HG03175 (cell line): Measurements from ENCODE around the gene CECR2.
"Not testable (repeated sequence)": the region's sequence is repeated elsewhere in the genome, so short reads cannot be mapped to it uniquely, and the experiment has no call there.

Experiments used
- ATAC-seq: cut with Tn5 transposase; IDR thresholded peaks from one replicate; pipeline ENCODE4 v1.9.1; 2021; ENCODE audit warnings: mild to moderate bottlenecking, moderate library complexity; ENCODE audit not compliant: unreplicated experiment

CECR2 gene

DNA sequence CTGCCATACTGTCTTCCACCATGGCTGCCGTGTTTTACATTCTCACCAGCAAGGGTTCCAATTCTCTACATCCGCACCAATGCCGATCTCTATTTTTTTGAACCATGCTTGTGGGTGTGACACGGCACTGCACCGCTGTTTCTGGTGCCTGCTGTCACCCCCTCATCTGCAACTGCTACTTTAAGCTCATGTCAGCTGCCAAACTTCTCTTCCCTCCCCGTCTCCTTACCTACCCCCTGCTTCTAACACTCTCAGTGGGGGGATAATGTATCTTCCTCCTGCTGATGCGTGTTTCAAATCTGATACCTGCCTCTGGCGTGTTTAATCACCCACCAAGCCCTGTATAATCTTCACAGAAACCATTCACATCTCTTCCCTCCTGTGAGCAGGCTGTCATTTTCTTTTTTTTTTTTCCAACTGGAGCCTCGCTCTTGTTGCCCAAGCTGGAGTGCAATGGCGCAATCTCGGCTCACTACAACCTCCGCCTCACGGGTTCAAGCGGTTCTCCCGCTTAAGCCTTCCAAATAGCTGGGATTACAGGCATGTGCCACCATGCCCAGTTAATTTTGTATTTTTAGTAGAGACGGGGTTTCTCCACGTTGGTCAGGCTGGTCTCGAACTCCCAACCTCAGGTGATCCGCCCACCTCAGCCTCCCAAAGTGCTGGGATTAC lies 196.9 kb downstream of the CECR2 start:
- not testable (repeated sequence) for ATAC-seq

DNA sequence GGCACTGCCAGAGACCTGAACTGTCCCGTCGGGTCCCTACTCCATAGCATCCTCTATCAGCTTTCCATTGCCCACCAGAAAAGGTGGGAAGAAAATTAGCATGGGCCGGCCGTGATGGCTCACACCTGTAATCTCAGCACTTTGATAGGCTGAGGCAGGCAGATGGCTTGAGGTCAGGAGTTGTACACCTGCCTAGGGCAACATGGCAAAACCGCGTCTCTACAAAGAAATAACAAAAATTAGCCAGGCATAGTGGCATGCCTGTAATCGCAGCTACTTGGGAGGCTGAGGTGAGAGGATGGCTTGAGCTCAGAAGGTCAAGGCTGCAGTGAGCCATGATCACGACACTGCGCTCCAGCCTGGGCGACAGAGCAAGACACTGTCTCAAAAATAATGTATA lies 197.5 kb downstream of the CECR2 start:
- ATAC-seq: no peak

GRCh38 chr22:17569971-17570511 lies 200.8 kb downstream of the CECR2 start:
- no peak for ATAC-seq

DNA sequence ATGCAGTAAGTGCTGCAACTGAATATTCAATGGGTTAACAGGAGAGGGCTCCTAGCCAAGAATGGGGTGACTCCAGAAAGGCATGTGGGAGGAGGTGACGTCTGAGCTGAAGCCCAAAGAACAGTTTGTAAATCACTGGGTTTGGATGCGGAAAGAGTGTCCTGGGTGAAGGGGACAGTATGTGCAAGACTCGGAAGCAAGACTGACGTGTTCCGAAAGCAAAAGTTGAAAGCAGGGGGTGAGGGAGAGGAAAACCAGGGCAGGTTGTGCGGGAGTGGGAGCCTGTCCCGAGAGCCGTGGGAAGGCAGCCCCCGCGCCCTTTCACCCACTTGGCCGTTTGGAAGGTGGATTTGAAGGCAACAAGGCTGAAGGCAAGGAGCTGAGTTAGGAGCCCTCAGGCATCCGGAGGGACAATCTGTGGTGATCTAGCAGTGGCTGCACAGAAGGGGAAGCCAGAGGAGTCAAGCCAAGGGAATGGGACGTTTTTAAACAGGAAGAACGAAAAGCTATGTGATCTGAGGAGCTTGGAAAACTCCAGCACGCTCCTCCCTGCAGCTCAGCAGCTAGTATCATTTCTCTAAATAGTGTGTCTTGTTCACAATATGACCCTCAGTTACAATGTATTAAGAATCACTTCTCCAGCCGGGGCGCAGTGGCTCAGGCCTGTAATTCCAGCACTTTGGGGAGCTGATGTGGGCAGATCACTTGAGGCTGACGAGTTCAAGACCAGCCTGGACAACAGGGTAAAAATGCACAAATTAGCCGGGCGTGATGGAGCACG lies 201.8 kb downstream of the CECR2 start:
- no peak for ATAC-seq

- ATAC-seq: no peak
Measured at GRCh38 chr22:17575151-17575550, 205.9 kb downstream of the CECR2 start.

- ATAC-seq: no peak
Measured at GRCh38 chr22:17575681-17576080, 206.4 kb downstream of the CECR2 start.

- no peak for ATAC-seq
Measured at GRCh38 chr22:17576470-17576869, 207.2 kb downstream of the CECR2 start.

DNA sequence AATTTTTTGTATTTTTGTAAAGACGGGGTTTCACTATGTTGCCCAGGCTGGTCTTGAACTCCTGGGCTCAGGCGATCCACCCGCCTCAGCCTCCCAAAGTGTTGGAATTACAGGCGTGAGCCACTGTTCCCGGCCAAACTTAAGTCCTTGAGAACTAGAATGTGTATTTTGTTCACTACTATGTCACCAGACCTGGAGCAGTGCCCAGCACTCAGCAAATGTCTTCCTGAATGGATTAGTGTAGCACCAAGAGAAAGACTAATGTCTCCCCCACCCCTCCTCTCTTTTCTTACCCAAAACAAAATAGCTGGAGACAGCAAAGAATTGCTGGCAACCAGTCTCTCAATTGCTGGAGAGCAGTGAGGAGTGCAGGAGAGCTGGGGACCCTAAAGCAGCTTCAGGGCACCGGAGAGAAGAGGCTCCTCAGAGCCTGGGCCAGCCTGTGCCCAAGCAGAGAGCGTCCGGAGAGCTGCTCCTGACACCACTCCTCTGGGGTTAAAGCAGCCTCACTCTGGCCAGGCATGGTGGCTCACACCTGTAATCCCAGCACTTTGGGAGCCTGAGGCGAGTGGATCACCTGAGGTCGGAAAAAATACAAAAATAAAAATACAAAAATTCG lies 209.0 kb downstream of the CECR2 start:
- ATAC-seq: no peak

GRCh38 chr22:17579535-17579981 lies 210.3 kb downstream of the CECR2 start:
- no peak for ATAC-seq

DNA sequence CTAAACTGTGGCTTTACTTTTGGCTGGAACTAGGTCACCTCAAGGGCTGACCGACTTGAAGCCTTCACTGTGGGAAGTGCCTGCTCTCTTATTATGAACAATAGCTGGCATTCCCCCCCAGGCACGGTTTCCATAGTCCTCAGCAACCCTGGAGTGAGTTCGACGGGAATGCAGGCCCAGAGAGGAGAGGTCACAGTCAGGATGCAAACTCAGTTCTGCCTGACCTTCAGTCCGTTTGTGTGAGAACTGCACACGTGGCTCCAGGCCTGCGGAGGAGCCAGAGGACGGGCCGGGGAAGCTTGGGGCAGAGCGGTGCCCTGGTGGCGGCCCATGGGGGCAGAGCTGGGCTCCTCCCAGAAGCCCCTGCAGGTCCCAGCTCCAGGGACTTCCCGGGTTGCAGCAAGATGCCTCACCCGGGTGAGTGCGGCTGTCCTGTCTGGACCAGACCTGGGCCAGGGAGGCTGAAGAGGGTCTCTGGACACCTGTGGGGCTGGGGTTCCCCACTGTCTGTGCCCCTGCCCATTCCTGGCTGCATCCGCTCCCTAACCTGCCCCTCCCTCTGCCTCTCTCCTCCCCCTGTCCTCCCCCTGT lies 211.3 kb downstream of the CECR2 start:
- no peak for ATAC-seq

- no peak for ATAC-seq
Measured at GRCh38 chr22:17581056-17581455, 211.8 kb downstream of the CECR2 start.

DNA sequence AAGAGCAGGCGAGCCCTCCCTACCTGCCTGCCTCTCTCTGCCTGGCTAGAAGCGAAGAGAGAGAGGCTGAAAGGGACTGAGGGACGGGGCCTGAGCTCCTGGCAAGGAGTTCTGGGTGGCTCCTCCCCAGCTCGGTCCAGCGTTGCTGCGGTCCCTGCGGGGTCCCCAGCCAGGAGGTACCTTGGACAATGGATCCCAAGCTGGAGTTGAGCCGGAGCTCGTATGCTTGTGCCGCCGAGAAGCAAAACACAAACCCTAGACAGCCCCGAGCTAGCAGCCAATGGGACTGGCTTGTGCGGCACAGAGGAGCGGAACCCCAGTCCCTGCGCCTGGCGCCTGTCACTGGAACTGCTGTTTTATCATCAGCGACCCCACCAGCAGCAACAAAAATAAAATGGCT lies 212.4 kb downstream of the CECR2 start:
- ATAC-seq: no peak

DNA sequence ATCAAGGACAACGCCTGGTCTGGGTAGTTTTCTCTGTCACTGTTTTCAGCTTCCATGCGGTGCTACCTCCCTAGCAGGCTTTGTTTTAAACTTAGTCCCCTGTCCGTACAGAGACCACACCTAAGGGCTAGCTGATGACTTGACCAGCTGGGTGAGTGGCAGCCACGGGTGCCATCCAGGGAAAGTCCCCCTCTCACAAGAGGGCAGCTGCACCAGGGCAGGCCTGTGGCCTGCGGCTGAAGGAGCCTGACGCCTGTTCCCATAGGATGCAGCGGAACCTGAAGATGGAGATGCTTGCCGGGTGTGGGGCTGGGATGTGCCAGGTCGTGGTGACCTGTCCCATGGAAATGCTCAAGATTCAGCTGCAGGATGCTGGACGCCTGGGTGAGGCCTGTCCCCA lies 213.9 kb downstream of the CECR2 start:
- ATAC-seq: no peak

GRCh38 chr22:17586831-17587440 lies 217.7 kb downstream of the CECR2 start:
- ATAC-seq: no peak

- no peak for ATAC-seq
Measured at GRCh38 chr22:17587629-17588028, 218.4 kb downstream of the CECR2 start.

- no peak for ATAC-seq
Measured at GRCh38 chr22:17588606-17589005, 219.3 kb downstream of the CECR2 start.

GRCh38 chr22:17589810-17590375 lies 220.6 kb downstream of the CECR2 start:
- ATAC-seq: no peak

DNA sequence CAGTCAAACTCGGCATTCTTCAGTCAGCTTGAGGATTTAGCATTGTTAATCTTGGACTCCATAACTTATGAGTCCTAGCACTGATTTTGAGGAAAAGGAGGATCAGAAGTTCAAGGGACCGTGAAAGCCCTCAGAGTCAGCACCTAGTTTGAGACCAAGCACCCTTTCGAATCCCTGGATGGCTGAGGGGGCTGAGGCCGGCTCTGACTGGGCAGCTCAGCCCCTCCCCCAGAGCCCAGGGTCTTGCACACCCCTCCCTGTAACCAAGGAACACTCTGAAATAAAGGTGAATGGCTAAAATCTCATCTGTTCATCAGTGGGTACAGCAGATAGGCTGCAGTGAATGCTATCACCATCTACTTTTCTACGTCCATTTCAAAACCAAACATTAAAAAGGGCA lies 221.3 kb downstream of the CECR2 start:
- ATAC-seq: no peak

DNA sequence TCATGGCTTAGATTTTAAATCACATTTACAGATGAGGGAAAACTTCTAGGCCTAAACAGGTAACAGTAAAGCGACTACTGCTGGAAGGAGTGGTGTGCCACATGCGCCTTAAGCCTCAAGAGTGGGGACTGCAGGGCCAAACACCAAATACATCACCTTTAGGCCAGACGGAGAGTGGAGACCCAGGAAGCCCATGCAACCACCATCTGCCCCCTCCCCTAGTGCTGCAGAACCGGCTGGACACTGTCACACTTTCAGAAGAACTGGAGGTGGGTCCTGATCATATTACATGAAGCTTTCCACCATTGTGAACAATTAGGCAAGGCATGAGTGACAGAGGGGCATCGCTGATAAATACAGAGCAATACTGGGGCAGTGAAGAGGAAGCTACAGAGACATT lies 222.9 kb downstream of the CECR2 start:
- ATAC-seq: no peak

DNA sequence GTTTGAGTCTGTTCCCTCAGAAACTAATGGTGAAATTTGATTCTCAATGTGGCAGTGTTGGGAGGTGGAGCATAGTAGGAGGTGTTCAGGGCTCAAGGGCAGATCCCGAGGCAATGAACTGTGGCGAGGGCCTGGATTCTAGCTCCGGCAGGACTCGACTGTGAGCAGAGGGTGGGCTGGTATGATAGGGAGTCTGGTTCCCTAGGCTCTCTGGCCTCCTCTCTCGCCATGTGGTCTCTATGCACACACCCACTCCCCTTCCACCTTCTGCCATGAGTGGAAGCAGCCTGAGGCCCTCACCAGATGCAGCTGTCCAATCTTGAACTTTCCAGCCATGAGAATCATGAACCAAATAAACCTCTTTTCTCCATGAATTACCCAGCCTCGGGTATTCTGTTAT lies 227.0 kb downstream of the CECR2 start:
- ATAC-seq: no peak

DNA sequence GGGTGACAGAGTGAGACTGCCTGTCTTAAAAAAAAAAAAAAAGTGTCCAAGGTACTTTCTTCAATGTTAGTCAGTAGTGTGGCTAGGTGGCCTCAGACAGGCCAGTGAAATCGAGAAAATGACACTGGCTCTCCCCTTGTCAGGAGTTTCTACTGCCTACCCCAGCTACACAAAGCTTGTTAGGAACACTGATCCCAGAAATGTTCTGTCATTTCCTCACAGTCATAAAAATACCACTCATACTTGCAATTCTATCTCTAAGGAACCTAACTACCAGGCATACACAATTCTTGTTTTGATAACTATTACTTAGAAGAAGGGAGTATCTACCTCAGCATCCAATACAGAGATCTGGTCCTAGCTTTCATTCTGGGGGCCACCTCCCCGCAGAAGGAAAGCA lies 228.0 kb downstream of the CECR2 start:
- ATAC-seq: no peak
